ENCODE data around the gene NDUFB3.
A peak's percentile ranks its signal among the peaks of the same experiment; 100 is the strongest.

Gene NDUFB3

DNA sequence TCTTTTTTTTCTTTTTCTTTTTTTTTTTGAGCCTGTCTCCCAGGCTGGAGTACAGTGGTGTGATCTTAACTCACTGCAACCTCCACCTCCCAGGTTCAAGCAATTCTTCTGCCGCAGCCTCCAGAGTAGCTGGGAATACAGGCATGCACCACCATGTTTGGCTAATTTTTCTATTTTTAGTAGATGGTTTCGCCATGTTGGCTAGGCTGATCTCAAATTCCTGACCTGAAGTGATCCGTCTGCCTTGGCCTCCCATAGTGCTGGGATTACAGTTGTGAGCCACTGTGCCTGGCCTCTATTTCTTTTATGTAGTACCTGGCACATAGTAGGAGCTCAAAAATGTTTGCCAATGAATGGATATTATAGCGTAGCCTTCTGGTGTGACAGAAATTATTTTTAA, 37.4 kb downstream of the NDUFB3 start:
- DNase-seq, result no peak
- no peaks in the 10 kb centered on the region for H3K36me3 ChIP-seq
- no peak for TF ChIP-seq CTCF (IDR thresholded peaks at IDR 0.05; ENCODE audit: low read depth, low read length)
- no peaks in the 10 kb centered on the region for H3K4me1 ChIP-seq
- no peaks in the 10 kb centered on the region for H3K27me3 ChIP-seq
- no peak overlapping the region for H3K4me3 ChIP-seq (ENCODE audit: low read depth, low read length)
- H3K9me3 ChIP-seq, result no peaks in the 10 kb centered on the region

DNA sequence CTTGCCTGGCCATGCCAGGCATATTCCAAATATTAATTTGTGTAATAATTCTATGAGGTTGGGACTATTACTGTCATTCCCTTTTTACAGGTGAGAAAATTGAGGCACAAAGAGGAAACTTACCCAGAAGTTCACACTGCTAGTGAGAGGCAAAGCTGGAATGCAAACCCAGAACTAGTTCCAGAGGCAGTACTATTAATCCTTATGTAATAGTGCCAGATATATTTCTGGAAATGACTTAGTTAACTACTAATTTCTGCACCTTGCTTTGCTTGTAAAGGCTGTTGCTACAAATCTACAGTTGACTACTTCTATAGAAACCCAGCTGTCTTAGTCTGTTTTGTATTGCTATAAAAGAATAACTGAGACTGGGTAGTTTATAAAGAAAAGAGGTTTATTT, 38.8 kb downstream of the NDUFB3 start:
- Histone ChIP-seq H3K4me3 (ENCODE audit: low read depth, low read length) (no peak overlapping the region), H3K9me3 (no peaks in the 10 kb centered on the region), H3K36me3 (no peaks in the 10 kb centered on the region), H3K27me3 (no peaks in the 10 kb centered on the region), H3K4me1 (no peaks in the 10 kb centered on the region)
- TF ChIP-seq CTCF (IDR thresholded peaks at IDR 0.05; ENCODE audit: low read depth, low read length), result no peak
- DNase-seq, result no peak

GRCh38 chr2:201111096-201111495, 39.3 kb downstream of the NDUFB3 start:
- Histone ChIP-seq H3K4me3 (ENCODE audit: low read depth, low read length) (no peak overlapping the region), H3K36me3 (no peaks in the 10 kb centered on the region), H3K27me3 (no peaks in the 10 kb centered on the region), H3K9me3 (no peaks in the 10 kb centered on the region), H3K4me1 (no peaks in the 10 kb centered on the region)
- DNase-seq, result no peak
- no peak for TF ChIP-seq CTCF (IDR thresholded peaks at IDR 0.05; ENCODE audit: low read depth, low read length)

DNA sequence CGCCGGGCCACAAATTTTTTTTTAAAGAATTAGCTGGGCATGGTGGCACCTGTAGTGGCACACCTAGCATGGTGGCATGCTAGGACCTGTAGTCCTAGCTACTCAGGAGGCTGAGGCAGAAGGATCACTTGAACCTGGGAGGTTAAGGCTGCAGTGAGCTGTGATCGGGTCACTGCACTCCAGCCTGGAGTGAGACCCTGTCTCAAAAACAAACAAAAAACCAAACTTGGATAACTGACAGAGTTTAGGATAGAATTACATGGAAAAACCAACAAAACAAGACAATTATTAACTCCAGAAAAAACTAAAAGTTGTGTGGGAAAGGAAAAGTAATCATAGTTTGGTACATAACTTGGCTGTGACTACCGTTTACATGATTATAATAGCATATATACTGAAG, 42.5 kb downstream of the NDUFB3 start:
- Histone ChIP-seq H3K36me3 (no peaks in the 10 kb centered on the region), H3K9me3 (no peaks in the 10 kb centered on the region), H3K27me3 (no peaks in the 10 kb centered on the region), H3K4me1 (peaks cover 4% of the 10 kb centered on the region), H3K4me3 (ENCODE audit: low read depth, low read length) (no peak overlapping the region)
- no peak for DNase-seq
- no peak for TF ChIP-seq CTCF (IDR thresholded peaks at IDR 0.05; ENCODE audit: low read depth, low read length)

GRCh38 chr2:201114846-201115245, 43.0 kb downstream of the NDUFB3 start:
- peaks cover 4% of the 10 kb centered on the region for H3K4me1 ChIP-seq
- no peak for TF ChIP-seq CTCF (IDR thresholded peaks at IDR 0.05; ENCODE audit: low read depth, low read length)
- no peak overlapping the region for H3K4me3 ChIP-seq (ENCODE audit: low read depth, low read length)
- no peak for DNase-seq
- H3K36me3 ChIP-seq, result no peaks in the 10 kb centered on the region
- no peaks in the 10 kb centered on the region for H3K9me3 ChIP-seq
- H3K27me3 ChIP-seq, result no peaks in the 10 kb centered on the region

GRCh38 chr2:201116115-201116958, 44.5 kb downstream of the NDUFB3 start, which contains the start of gene CFLAR:
Gene CFLAR, plus strand, starts transcription at chr2:201116164. Its CDS starts 13,702 bp downstream, at chr2:201129866.
- Histone ChIP-seq H3K36me3 (no peaks in the 10 kb centered on the region), H3K4me3 (ENCODE audit: low read depth, low read length) (peak within 1 kb of the TSS; percentile 89), H3K4me1 (peaks cover 4% of the 10 kb centered on the region), H3K27me3 (no peaks in the 10 kb centered on the region), H3K9me3 (no peaks in the 10 kb centered on the region)
- no peak for TF ChIP-seq CTCF (IDR thresholded peaks at IDR 0.05; ENCODE audit: low read depth, low read length)
- DNase-seq, result peak; percentile 67
